NCI-H1105 treated with DMSO at 0.1 percent for 48 hours (cell line): ENCODE data around the gene PRKAG2.

Experiments used
- DNase-seq: peaks from one replicate; lab custom pipeline; 2025; lab: John Stamatoyannopoulos, UW

Gene PRKAG2

DNA sequence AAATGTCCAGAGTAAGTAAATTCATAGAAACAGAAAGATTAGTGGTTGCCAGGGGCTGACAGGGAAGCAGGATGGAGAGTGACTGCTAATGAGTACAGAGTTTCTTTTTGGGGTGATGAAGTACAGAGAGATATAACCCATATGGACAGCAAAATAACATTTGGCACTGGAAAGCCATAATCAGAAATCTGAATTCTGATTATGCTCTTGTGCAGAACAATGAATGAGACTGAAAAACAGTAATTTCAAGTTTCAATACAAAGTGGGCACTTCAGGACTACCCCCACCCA, 361.7 kb downstream of the PRKAG2 start:
- no peak for DNase-seq

DNA sequence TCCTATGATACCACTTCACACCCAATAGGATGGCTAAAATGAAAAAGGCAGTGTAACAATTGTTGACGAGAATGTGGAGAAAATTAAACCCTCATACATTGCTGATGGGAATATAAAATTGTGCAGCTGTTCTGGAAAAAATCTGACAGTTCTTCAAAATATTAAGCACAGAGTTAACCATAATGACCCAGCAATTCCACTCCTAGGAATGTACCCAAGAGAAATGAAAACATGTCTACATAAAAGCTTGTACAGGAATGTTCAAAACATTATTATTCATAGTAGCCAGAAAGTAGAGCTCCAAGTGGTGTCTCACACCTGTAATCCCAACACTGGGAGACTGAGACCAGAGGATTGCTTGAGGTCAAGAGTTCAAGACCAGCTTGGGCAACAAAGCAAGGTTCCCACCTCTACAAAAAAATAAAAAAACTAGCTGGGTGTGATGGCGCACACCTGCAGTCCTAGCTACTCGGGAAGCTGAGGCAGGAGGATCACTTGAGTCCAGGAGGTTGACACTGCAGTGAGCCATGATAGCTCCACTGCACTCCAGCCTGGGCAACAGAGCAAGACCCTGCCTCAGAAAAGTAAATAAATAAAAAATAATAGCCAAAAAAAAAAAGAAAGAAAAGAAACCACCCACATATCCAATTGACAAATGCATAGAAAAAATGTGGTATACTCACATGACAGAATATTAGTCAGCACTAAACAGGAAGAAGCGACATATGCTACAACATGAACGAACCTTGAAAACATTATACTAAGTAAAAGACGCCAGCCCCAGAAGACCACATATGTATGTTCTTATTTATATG, 362.2 kb downstream of the PRKAG2 start:
- no peak for DNase-seq

DNA sequence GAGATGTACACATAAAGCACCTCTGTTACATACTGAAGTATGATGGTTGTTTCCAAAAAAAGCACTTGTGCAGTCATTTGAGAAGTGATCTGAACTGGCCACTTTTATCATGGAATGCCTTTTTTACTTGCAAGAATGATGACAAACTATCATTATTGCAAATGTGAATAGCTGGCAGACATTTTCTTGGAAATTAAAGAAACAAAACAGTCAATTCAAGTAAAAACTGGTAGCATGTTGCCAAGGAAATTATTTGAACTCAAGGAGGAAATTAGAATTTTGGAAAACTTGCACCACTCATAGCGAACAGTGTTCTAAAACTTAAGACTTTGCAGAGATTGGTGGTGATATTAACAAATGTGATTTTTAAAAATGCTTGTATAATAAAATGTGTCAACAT, 363.8 kb downstream of the PRKAG2 start:
- no peak for DNase-seq

DNA sequence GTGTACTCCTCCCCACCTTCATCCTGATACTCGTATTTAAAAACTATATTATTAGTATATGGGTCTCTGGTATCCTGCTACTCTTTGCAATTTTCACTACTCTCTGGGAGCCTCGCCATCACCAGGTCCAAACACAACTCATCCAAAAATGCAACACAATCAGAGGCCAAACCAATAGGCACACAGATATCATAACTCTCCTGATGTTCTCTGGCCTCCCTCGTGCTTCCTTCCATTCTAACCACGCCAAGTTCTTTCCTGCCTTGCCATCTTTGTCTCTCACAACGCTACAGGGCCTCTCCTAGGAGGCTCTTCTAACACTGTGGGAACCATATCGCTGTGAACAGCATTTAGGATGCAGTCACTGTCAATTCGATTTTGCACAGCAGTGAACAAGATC, 364.6 kb downstream of the PRKAG2 start:
- no peak for DNase-seq

DNA sequence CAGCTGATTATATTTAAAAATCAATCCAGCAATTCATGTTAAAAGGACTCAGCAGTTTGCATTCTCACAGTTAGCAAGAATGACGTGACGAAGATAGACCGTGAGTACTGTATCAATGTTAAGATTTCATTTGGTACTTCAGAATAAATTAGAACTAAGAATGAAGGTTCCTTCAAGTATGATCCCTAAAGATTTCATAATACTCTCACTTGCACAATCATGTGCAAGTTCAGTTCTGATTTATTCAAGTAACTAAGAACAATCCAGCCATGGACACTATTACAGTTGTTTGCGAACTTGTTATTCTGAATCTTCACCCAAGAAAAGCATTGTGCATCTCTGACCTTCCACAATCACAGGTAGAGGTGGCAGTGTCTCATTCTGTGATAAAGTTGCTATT, 365.0 kb downstream of the PRKAG2 start:
- no peak for DNase-seq

DNA sequence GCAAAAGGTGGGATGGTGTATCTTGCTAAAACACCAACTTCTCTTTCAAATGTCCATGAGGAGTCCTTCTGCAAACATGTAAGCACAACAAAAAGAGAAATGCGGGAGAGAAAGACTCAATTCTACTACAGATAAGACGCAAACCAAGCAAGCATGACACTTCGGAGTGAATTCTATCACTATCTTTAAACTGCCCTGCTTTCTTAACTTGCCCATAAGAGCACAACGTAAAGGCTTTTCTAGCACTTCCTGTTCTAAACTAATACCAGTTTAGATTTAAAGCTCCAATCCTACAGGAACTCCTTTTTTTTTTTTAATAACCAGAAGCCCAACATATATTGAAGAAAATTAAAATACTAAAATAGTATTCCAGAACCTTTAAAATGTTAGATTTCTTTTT, 365.6 kb downstream of the PRKAG2 start:
- no peak for DNase-seq

DNA sequence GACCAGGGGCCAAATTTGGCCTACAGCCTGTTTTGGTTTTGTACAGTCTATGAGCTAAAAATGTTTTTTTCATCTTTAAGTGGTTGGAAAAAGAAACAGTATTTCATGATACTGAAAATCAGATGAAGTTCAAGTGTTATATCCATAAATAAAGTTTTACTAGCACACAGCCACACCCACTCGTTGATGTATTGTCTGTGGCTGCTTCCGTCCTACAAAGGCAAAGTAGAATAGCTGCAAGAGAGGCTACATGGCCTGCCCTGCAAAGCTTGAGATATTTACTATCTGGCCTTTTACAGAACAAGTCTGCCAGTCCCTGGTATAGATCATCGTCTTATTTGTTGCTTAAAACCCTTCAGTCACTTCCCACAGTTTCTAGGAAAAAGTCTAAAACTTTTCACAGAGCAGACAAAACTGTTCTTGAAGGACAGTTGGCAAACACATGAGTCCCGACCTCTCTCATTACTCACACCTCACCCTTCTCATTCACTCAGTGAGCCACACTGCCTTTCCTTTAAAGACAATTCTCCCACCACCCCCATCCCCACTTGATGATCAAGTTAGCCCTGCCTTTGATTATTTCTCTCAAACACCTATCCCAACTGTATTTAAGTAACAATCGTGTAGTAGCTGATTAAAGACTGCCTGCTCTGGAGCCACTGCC, 367.1 kb downstream of the PRKAG2 start:
- no peak for DNase-seq

DNA sequence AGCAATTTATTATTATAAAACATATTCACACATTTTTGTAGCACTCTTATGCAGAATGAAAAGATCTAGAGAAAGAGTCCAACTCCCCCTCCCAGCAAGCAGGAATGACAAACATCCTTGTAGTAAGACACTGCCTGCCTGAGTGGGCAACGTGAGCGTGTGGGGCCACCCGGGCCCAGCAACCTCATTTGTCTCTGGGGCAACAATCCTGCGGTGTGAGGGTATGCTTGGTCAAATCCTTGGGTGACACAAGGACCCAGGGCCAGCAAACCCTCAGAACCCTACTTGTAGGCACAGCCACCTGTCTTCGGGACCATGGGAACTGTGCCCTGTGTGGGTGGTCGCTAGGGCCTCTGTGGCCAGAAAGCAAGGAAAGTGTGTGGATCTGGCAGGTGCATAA, 367.9 kb downstream of the PRKAG2 start:
- DNase-seq: no peak

DNA sequence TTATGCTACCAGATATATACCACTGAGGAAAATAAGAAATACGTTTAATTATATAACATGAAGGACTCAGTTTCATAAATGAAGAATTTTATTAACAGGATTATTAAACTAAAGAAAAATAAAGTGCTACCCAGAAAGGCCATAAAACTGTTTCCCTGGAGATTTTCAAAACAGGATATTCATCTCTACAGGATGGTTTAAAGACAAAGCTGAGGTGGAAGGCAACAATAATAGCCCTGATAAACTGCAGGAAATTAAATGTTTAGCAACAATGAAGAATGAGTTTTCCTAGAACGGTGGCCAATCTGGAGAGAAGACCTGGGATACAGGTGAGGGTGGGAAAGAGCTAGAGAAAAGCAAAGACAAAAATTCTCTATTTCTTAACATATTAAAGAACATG, 369.1 kb downstream of the PRKAG2 start:
- no peak for DNase-seq

DNA sequence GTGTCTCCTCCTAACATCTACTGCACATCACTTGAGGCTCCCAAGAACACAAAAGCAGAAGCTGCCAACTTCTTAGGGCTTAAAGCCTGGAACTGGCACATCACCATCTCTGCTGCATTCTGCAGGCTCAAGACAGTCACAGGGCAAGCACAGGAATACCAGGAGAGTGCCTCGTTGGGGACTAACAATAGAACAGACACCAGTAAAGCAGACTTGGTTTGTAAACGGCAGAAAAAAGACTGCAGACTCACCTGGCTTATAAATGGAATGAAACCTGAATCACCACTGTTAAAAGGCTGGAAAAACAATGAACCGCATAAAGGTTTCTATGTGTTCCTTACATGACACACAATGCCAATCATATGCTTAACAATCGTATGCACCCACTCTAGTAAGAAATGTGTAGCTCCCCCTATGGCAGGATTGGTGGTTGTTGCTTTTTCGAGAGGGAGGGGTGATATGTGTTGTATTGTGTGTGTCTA, 370.0 kb downstream of the PRKAG2 start:
- DNase-seq: no peak
